ENCODE data around the gene CREG2. TPM values are rescaled to one million over a fixed set of nuclear protein-coding genes. Genes with fewer than 3 reads are reported as not detected.

The CREG2 gene
- total and polyA plus RNA-seq, 2 experiments from 2014 or later: 1.7 to 2.6 TPM

DNA sequence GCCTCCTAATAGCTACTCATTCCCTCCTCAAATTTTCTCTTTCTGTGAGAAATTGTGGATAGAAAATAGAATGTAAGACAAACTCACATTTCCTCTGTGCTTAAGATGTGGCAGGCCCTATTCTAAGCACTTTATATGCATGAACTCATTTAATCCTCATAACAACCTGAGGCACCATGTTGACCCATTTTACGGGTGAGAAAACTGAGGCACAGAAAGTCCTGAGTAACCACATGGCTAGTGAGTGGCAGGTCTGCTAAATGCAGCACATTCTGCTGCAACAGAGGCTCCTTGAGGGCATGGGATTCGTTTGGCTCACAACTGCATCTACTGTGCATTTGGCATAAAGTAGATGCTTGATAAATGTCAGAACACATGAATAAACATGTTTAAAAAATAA lies 56.1 kb downstream of the CREG2 start (continued):
- TF ChIP-seq REST (IDR thresholded peaks at IDR 0.05; ENCODE audit: unreplicated experiment) (no peak), ETS1 (IDR thresholded peaks at IDR 0.05) (no peak), CREB1 (CRISPR knock-in tag; IDR thresholded peaks at IDR 0.05; ENCODE audit: low read depth) (no peak), JUNB (IDR thresholded peaks at IDR 0.05; ENCODE audit: unreplicated experiment) (no peak), ZNF331 (CRISPR knock-in tag; IDR thresholded peaks at IDR 0.05; ENCODE audit: low read depth) (no peak), EZH2 (IDR thresholded peaks at IDR 0.05; ENCODE audit: low read depth, unreplicated experiment) (no peak), CTCF (conservative IDR thresholded peaks at IDR 0.05; ENCODE audit: low read depth in 2 of 2) (no peak), STAT1 (IDR thresholded peaks at IDR 0.05; ENCODE audit: unreplicated experiment) (no peak), POLR2AphosphoS5 (IDR thresholded peaks at IDR 0.05; ENCODE audit: low read depth) (no peak), NANOG (IDR thresholded peaks at IDR 0.05; ENCODE audit: borderline replicate concordance) (no peak)

DNA sequence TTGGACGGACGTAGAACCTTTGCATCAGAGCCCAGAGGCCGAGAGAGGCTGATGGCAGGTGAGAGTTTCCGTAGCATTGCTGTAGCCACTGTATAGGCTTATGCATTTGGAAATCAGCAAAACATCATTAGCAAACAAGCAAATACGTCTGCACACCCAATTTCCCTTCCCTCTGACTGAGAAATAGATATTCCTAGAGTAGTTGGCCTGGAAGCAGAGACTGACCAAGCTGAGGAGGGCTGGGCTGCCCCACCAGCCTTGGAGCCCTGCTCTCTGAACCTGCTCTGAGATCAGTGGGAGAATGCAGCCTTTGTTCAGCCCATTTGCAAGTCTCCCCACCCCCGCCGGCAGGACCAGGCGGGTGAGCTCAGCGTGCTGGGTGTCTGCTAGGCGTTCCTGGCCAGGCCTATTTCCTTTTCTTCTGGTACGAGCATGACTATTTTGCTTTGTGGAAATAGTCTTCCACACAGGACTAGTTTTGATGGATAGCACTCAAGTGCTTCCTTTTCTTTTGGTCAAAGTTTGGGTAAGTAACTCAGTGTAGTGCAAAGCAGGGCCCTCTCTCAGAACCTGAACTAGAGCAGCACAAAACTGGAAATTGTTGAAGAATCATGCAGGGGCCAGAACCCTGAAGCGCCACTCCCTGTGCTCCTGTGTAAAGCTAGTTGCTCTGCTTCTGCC lies 56.9 kb downstream of the CREG2 start:
- Histone ChIP-seq H3K4me2 (peak overlapping the region; percentile 68), H4K20me1 (replicated peaks; ENCODE audit: insufficient read depth) (no peaks in the 10 kb centered on the region), H3K27ac (ENCODE audit: low read depth) (peak overlapping the region; percentile 28), H3K79me2 (replicated peaks; ENCODE audit: insufficient read depth) (no peaks in the 10 kb centered on the region), H3K4me3 (peak overlapping the region; percentile 24; the same call in 1 of the 2 replicates), H3K36me3 (ENCODE audit: insufficient read depth) (no peaks in the 10 kb centered on the region), H3K27me3 (ENCODE audit: insufficient read depth) (no peaks in the 10 kb centered on the region), H2AFZ (peak overlapping the region; percentile 89), H3K9me2 (ENCODE audit: insufficient read depth) (peaks cover 14% of the 10 kb centered on the region; the same call in 1 of the 2 replicates), H3F3A (replicated peaks; ENCODE audit: low read depth) (0 out of 2 replicates have a peak, but pooled peaks cover 6% of the 10 kb centered on the region), H3K4me1 (ENCODE audit: insufficient read depth) (peaks cover 41% of the 10 kb centered on the region)
- ATAC-seq (peak; percentile 98), DNase-seq (ENCODE audit: low spot score) (peak; percentile 80)
- H3K36me3 Mint-ChIP-seq (ENCODE audit: low read depth): no peaks in the 10 kb centered on the region
- no peak overlapping the region for H3K4me3 Mint-ChIP-seq
- H3K4me1 Mint-ChIP-seq: peaks cover 19% of the 10 kb centered on the region
- peak overlapping the region; percentile 45 for H3K27ac Mint-ChIP-seq
- TF ChIP-seq, protein P1, sequence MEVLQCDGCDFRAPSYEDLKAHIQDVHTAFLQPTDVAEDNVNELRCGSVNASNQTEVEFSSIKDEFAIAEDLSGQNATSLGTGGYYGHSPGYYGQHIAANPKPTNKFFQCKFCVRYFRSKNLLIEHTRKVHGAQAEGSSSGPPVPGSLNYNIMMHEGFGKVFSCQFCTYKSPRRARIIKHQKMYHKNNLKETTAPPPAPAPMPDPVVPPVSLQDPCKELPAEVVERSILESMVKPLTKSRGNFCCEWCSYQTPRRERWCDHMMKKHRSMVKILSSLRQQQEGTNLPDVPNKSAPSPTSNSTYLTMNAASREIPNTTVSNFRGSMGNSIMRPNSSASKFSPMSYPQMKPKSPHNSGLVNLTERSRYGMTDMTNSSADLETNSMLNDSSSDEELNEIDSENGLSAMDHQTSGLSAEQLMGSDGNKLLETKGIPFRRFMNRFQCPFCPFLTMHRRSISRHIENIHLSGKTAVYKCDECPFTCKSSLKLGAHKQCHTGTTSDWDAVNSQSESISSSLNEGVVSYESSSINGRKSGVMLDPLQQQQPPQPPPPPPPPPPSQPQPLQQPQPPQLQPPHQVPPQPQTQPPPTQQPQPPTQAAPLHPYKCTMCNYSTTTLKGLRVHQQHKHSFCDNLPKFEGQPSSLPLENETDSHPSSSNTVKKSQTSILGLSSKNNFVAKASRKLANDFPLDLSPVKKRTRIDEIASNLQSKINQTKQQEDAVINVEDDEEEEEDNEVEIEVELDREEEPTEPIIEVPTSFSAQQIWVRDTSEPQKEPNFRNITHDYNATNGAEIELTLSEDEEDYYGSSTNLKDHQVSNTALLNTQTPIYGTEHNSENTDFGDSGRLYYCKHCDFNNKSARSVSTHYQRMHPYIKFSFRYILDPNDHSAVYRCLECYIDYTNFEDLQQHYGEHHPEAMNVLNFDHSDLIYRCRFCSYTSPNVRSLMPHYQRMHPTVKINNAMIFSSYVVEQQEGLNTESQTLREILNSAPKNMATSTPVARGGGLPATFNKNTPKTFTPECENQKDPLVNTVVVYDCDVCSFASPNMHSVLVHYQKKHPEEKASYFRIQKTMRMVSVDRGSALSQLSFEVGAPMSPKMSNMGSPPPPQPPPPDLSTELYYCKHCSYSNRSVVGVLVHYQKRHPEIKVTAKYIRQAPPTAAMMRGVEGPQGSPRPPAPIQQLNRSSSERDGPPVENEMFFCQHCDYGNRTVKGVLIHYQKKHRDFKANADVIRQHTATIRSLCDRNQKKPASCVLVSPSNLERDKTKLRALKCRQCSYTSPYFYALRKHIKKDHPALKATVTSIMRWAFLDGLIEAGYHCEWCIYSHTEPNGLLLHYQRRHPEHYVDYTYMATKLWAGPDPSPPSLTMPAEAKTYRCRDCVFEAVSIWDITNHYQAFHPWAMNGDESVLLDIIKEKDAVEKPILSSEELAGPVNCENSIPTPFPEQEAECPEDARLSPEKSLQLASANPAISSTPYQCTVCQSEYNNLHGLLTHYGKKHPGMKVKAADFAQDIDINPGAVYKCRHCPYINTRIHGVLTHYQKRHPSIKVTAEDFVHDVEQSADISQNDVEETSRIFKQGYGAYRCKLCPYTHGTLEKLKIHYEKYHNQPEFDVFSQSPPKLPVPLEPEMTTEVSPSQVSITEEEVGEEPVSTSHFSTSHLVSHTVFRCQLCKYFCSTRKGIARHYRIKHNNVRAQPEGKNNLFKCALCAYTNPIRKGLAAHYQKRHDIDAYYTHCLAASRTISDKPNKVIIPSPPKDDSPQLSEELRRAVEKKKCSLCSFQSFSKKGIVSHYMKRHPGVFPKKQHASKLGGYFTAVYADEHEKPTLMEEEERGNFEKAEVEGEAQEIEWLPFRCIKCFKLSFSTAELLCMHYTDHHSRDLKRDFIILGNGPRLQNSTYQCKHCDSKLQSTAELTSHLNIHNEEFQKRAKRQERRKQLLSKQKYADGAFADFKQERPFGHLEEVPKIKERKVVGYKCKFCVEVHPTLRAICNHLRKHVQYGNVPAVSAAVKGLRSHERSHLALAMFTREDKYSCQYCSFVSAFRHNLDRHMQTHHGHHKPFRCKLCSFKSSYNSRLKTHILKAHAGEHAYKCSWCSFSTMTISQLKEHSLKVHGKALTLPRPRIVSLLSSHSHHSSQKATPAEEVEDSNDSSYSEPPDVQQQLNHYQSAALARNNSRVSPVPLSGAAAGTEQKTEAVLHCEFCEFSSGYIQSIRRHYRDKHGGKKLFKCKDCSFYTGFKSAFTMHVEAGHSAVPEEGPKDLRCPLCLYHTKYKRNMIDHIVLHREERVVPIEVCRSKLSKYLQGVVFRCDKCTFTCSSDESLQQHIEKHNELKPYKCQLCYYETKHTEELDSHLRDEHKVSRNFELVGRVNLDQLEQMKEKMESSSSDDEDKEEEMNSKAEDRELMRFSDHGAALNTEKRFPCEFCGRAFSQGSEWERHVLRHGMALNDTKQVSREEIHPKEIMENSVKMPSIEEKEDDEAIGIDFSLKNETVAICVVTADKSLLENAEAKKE (CRISPR knock-in tag; IDR thresholded peaks at IDR 0.05): 0 out of 2 replicates have a peak, but pooled peaks have one; percentile 18
- TF ChIP-seq POLR2AphosphoS5 (IDR thresholded peaks at IDR 0.05; ENCODE audit: low read depth): 0 out of 2 replicates have a peak, but pooled peaks have one; percentile 14
- TF ChIP-seq STAT1 (IDR thresholded peaks at IDR 0.05; ENCODE audit: unreplicated experiment): no peak
- peaks cover 2% of the 10 kb centered on the region for H3K27me3 Mint-ChIP-seq (ENCODE audit: insufficient read depth, low read depth, poor library complexity)
- H3K9me3 Mint-ChIP-seq: no peaks in the 10 kb centered on the region

Measured in GM23338 (cell line).